Measurements from ENCODE around the gene VAV2. TPM values are rescaled to one million over a fixed set of nuclear protein-coding genes. Genes with fewer than 3 reads are reported as not detected.

VAV2 gene
- polyA plus RNA-seq, 1 of the 3 experiments (the other 2 are of a cell fraction): 14.9 TPM

- Histone ChIP-seq H2AFZ (ENCODE audit: low read depth) (no peak overlapping the region), H3K27ac (ENCODE audit: low read depth in 2 of 2, low read length in 1 of 2) (peak overlapping the region; percentile 96 to 99), H3F3A (replicated peaks; ENCODE audit: insufficient read depth) (peaks cover 30% of the 10 kb centered on the region), H3K4me2 (peak overlapping the region; percentile 69; the same call in 1 of the 2 replicates), H3K9me3 (no peaks in the 10 kb centered on the region), H3K9me2 (no peaks in the 10 kb centered on the region), H3K4me1 (ENCODE audit: control insufficient read depth in 1 of 2, insufficient read depth in 2 of 2, low read depth in 1 of 2, low read length in 1 of 2) (peaks cover 20 to 98% of the 10 kb centered on the region in 2 experiments), H3K4me3 (ENCODE audit: low read depth in 2 of 2, low read length in 1 of 2) (no peak overlapping the region), H3K79me2 (ENCODE audit: insufficient read depth) (peaks cover 87% of the 10 kb centered on the region), H3K9ac (peak overlapping the region; percentile 77; the same call in 1 of the 2 replicates), H4K20me1 (ENCODE audit: insufficient read depth) (peaks cover under 1% of the 10 kb centered on the region; the same call in 1 of the 2 replicates), H3K36me3 (replicated peaks in 1 of 2; ENCODE audit: control insufficient read depth in 1 of 2, insufficient read depth in 2 of 2, low read length in 1 of 2) (no peaks in the 10 kb centered on the region), H3K27me3 (ENCODE audit: insufficient read depth) (no peaks in the 10 kb centered on the region)
- DNase-seq: peak; percentile 71
- ChIA-PET CTCF (interaction anchor here (0.8 to 4.8 kb wide), 7 partner anchors 15 to 119 kb away, joined by 3 to 42 read pairs (median 7); partner anchors contain the start of gene VAV2), POLR2A (interaction anchor here (0.6 to 1.2 kb wide), 6 partner anchors 30 to 129 kb away, joined by 3 to 5 read pairs (median 4); no protein-coding TSS in a partner anchor)
- 94% methylated on average over 5 of the region's 11 CpGs for WGBS (ENCODE audit: low lambda C conversion rate)
- no peak for TF ChIP-seq PBX3 (IDR thresholded peaks at IDR 0.05)
- no peak for TF ChIP-seq FOSL2 (IDR thresholded peaks at IDR 0.05; ENCODE audit: borderline replicate concordance, low read depth)
- TF ChIP-seq EP300 (IDR thresholded peaks at IDR 0.05; ENCODE audit: borderline replicate concordance in 1 of 2, low read depth in 1 of 2, low read length in 1 of 2): peak in 1 of 2 experiments; percentile 37; a peak in 1 of 4 replicates
- TF ChIP-seq CHD2 (IDR thresholded peaks at IDR 0.05; ENCODE audit: low read length, partially characterized antibody): peak; percentile 16
- TF ChIP-seq GATA2 (CRISPR knock-in tag; IDR thresholded peaks at IDR 0.05): no peak
- TF ChIP-seq POLR2AphosphoS5 (IDR thresholded peaks at IDR 0.05; ENCODE audit: low read depth, low read length): no peak
These were observed 117.0 kb downstream of the VAV2 start for GRCh38 chr9:133875131-133875530.

GRCh38 chr9:133874659-133875058, 117.5 kb downstream of the VAV2 start:
- no peak for TF ChIP-seq USF2 (IDR thresholded peaks at IDR 0.05; ENCODE audit: borderline replicate concordance, low read depth, low read length)
- TF ChIP-seq EP300 (IDR thresholded peaks at IDR 0.05; ENCODE audit: borderline replicate concordance in 1 of 2, low read depth in 1 of 2, low read length in 1 of 2): no peak
- TF ChIP-seq REST (IDR thresholded peaks at IDR 0.05; ENCODE audit: low read depth, low read length): no peak
- no peak for TF ChIP-seq GATA2 (CRISPR knock-in tag; IDR thresholded peaks at IDR 0.05)
- TF ChIP-seq NFIC (IDR thresholded peaks at IDR 0.05; ENCODE audit: borderline replicate concordance): no peak
- TF ChIP-seq MEF2A (IDR thresholded peaks at IDR 0.05; ENCODE audit: borderline replicate concordance, low read depth): no peak
- peak overlapping the region; percentile 69; the same call in 1 of the 2 replicates for H3K4me2 ChIP-seq

More at GRCh38 chr9:133874659-133875058, 117.5 kb downstream of the VAV2 start:
- peaks cover 30% of the 10 kb centered on the region for H3F3A ChIP-seq (replicated peaks; ENCODE audit: insufficient read depth)
- H3K79me2 ChIP-seq (ENCODE audit: insufficient read depth): peaks cover 87% of the 10 kb centered on the region
- no peaks in the 10 kb centered on the region for H3K27me3 ChIP-seq (ENCODE audit: insufficient read depth)
- CTCF ChIA-PET: interaction anchor here (0.9 to 4.8 kb wide), 6 partner anchors 15 to 120 kb away, joined by 3 to 42 read pairs (median 12); partner anchors contain the start of gene VAV2
- no peak overlapping the region for H3K4me3 ChIP-seq (ENCODE audit: low read depth in 2 of 2, low read length in 1 of 2)
- POLR2A ChIA-PET: interaction anchor here (0.6 to 1.2 kb wide), 5 partner anchors 39 to 129 kb away, joined by 3 to 5 read pairs (median 3); no protein-coding TSS in a partner anchor
- no peaks in the 10 kb centered on the region for H3K9me2 ChIP-seq
- DNase-seq: no peak
- peak overlapping the region; percentile 96 to 99 for H3K27ac ChIP-seq (ENCODE audit: low read depth in 2 of 2, low read length in 1 of 2)
- H3K9ac ChIP-seq: peak overlapping the region; percentile 77; the same call in 1 of the 2 replicates
- no peaks in the 10 kb centered on the region for H3K36me3 ChIP-seq (replicated peaks in 1 of 2; ENCODE audit: control insufficient read depth in 1 of 2, insufficient read depth in 2 of 2, low read length in 1 of 2)
- no peaks in the 10 kb centered on the region for H3K9me3 ChIP-seq
- WGBS (ENCODE audit: low lambda C conversion rate): 87% methylated on average over 9 of the region's 10 CpGs
- peaks cover 5% of the 10 kb centered on the region; the same call in 1 of the 2 replicates for H4K20me1 ChIP-seq (ENCODE audit: insufficient read depth)
- no peak overlapping the region for H2AFZ ChIP-seq (ENCODE audit: low read depth)
- H3K4me1 ChIP-seq (ENCODE audit: control insufficient read depth in 1 of 2, insufficient read depth in 2 of 2, low read depth in 1 of 2, low read length in 1 of 2): peaks cover 25 to 96% of the 10 kb centered on the region in 2 experiments

All from SK-N-SH (cell line).